Ovary (tissue), 9 donors: ENCODE data around the gene DNMT3A. TPM values are rescaled to one million over a fixed set of nuclear protein-coding genes. Genes with fewer than 3 reads are reported as not detected.
A peak's percentile ranks its signal among the peaks of the same experiment; 100 is the strongest.

ENCODE experiments used
- DNase-seq, 5 donors: peaks; one replicate each; pipeline ENCODE4 v3.0.0-alpha.2; 2019 to 2020
- H3K27ac ChIP-seq, 2 donors: fragments of 200-600 bp; one replicate each; pipeline versions ENCODE4 v1.5.1 to v1.8.0; 2019 to 2022
- H3K27me3 ChIP-seq: fragments of 200-600 bp; one replicate; pipeline ENCODE4 v1.8.0; 2022
- H3K36me3 ChIP-seq: fragments of 200-600 bp; sonication (generic); one replicate; pipeline ENCODE4 v1.5.1; 2019
- H3K4me1 ChIP-seq: one replicate; pipeline ENCODE4 v1.8.1; 2013; ENCODE audit warnings: mild to moderate bottlenecking, moderate library complexity; ENCODE audit not compliant: insufficient read depth
- H3K4me3 ChIP-seq: fragments of 200-600 bp; sonication (generic); one replicate; pipeline ENCODE4 v1.5.1; 2017
- H3K9me3 ChIP-seq, 2 donors: fragments of 200-600 bp in 1 of 2; sonication (generic) in 1 of 2; one replicate each; pipeline versions ENCODE4 v1.5.1 to v1.8.1; 2013 to 2019; ENCODE audit warnings: mild to moderate bottlenecking in 1 of 2, moderate library complexity in 1 of 2
- CTCF ChIP-seq, 3 donors: fragments of 450-650 bp in 2 of 3; fragments of 200-600 bp in 1 of 3; IDR thresholded peaks; one replicate each; pipeline versions ENCODE4 v1.5.1 to v1.8.0; 2016 to 2022; ENCODE audit warnings: antibody characterized with exemption in 3 of 3, mild to moderate bottlenecking in 1 of 3
- EP300 ChIP-seq: sonication (generic); formaldehyde crosslinking; IDR thresholded peaks from one replicate; pipeline ENCODE4 v1.6.1; 2017; ENCODE audit warnings: antibody characterized with exemption
- POLR2A ChIP-seq: fragments of 450-650 bp; IDR thresholded peaks from one replicate; pipeline ENCODE4 v1.6.1; 2017; ENCODE audit warnings: antibody characterized with exemption, mild to moderate bottlenecking, moderate library complexity
- WGBS, 3 donors: extraction: QIAGEN DNeasy Blood & Tissue Kit in 1 of 3; methylation state at CpG; one replicate each; pipeline versions ENCODE4 v1.1.5 to v1.1.7; 2013 to 2017; 5-methylcytosine and 5-hydroxymethylcytosine counted together
- intact Hi-C, 4 donors: fragments of 100-400 bp; cut with DNase I; formaldehyde crosslinking; loops; one replicate each; pipeline versions ENCODE4 v1.11.0 to v1.15.1; 2022 to 2023
- polyA plus RNA-seq, 2 donors: library from polyadenylated mRNA; stranded (reverse); fragments of 200-250 nt in 1 of 2; fragments of 350-450 nt in 1 of 2; fragmentation: Illumina TruSeq in 1 of 2; extraction: RNeasy Lipid Tissue Mini Kit (QIAGEN cat#74804) in 1 of 2; gene quantifications; one replicate each; pipeline ENCODE4 v1.2.3, GENCODE V29; 2013 to 2014
- total RNA-seq, 7 donors: library from RNA; depleted of rRNA in 2 of 7; stranded (reverse); fragments of >200 nt in 2 of 7; fragmentation: NEBNext Ultra II Directional in 3 of 7; extraction: Animal tissue kit (Norgen Biotek cat#: 25700) in 3 of 7; gene quantifications; one replicate each; pipeline versions ENCODE4 v1.1.0 to v1.2.4, GENCODE V29; 2016 to 2023
- donor health status: DM: no; HTN: no; CAD: no; lungs with moderate emphysema.
- donor health status: DM: no; HTN: no; CAD: no.
- donor health status: Bipolar disorder and iron deficiency.
- donor health status: DM: yes; HTN: yes; CAD: no.
- donor health status: DM: no; HTN: no; CAD: no.
- donor health status: DM: yes; HTN: yes; CAD: no.

DNMT3A gene
- total and polyA plus RNA-seq, 9 donors: 11.3 to 72.7 (median 46.7) TPM

DNA sequence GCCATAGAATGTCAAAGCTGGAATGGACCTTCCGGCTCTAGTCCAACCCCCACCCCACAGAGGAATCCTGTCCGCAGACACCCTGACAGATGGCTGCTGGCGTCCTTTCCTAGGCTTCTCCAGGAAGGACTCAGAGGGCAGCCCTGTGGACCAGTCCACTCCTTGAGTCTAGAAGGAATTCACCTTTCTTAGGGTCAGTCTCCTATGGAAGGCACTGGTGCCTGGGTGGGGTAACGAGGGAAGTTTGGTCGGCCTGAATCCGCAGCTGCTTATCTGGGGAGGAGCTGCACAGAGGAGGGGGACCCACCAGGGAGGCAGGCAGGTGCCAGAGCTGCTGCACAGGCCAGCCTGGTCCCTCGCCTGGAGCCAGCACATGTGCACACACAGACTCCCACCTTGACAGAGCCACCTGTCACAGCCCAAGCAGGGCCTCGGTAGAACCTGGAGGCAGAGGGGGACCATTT is 2.5 kb downstream of the DNMT3A start:
- Histone ChIP-seq H3K4me3 (no peak overlapping the region), H3K9me3 (no peaks in the 10 kb centered on the region), H3K4me1 (peaks cover 14% of the 10 kb centered on the region), H3K27me3 (no peaks in the 10 kb centered on the region), H3K27ac (peak overlapping the region; percentile 74 to 81), H3K36me3 (no peaks in the 10 kb centered on the region)
- peak in 1 of 5 donors; percentile 30 for DNase-seq
- TF ChIP-seq EP300 (no peak), CTCF (IDR thresholded peaks at IDR 0.05) (no peak), POLR2A (no peak)
- intact Hi-C loops: loop anchor here in 1 of 4 donors (10.0 kb wide), 1 partner anchor 54 kb away; no protein-coding TSS in a partner anchor
- WGBS, 3 donors: 39 to 41% (median 39%) methylated on average over 8 of the region's 8 CpGs

DNA sequence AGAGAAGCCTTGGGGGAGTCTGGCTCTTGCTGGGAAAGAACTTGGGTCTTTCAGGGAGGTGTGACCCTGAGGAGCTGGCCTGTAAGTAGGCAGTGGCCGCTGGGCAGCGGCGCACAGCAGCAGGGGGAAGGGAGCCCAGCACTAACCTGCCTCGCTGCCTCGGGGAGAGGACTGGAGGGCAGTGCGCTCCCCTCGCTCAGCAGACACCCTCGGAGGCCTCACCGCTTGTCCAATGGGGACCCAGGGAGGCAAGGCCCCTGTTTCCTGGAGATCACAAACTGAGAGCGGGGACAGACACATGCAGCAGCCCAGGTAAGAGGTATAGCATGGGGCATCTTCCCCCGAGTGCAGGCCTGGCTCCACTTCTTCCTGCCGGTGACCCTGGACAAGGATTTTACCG is 3.3 kb downstream of the DNMT3A start:
- Histone ChIP-seq H3K27ac (no peak overlapping the region), H3K36me3 (no peaks in the 10 kb centered on the region), H3K9me3 (no peaks in the 10 kb centered on the region), H3K4me3 (no peak overlapping the region), H3K4me1 (peaks cover 14% of the 10 kb centered on the region), H3K27me3 (no peaks in the 10 kb centered on the region)
- peak in 1 of 5 donors; percentile 16 for DNase-seq
- WGBS, 3 donors: 75 to 82% (median 77%) methylated on average over 13 of the region's 13 CpGs
- TF ChIP-seq CTCF (IDR thresholded peaks at IDR 0.05) (no peak), EP300 (no peak), POLR2A (no peak)
- intact Hi-C loops: loop anchor here in 1 of 4 donors (10.0 kb wide), 1 partner anchor 54 kb away; no protein-coding TSS in a partner anchor

DNA sequence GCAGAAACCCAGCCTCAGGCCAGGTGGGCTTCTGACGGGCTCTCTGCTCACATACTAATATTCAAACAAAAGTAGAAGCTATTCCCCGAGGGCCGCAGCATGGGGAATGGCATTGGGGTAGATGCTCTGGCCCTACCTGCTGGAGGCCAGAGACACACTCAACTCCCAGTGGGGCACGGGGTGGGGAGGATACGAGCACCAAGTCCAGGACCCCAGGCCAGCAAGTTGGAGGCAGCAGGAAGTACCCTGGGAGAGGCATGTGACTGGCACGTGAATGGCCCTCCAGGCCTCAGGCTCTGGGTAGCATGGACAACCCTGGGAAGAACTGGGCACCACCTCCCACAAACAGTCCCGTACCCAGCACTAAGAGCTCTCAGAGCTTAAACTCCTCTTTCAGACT is 3.8 kb downstream of the DNMT3A start:
- intact Hi-C loops: loop anchor here in 1 of 4 donors (10.0 kb wide), 1 partner anchor 53 kb away; no protein-coding TSS in a partner anchor
- Histone ChIP-seq H3K27me3 (no peaks in the 10 kb centered on the region), H3K36me3 (no peaks in the 10 kb centered on the region), H3K4me1 (peaks cover 14% of the 10 kb centered on the region), H3K27ac (no peak overlapping the region), H3K9me3 (no peaks in the 10 kb centered on the region), H3K4me3 (no peak overlapping the region)
- 80 to 86% (median 86%) methylated on average over 7 of the region's 7 CpGs for WGBS, 3 donors
- peak in 1 of 5 donors; percentile 14 for DNase-seq
- TF ChIP-seq POLR2A (no peak), CTCF (IDR thresholded peaks at IDR 0.05) (no peak), EP300 (no peak)

DNA sequence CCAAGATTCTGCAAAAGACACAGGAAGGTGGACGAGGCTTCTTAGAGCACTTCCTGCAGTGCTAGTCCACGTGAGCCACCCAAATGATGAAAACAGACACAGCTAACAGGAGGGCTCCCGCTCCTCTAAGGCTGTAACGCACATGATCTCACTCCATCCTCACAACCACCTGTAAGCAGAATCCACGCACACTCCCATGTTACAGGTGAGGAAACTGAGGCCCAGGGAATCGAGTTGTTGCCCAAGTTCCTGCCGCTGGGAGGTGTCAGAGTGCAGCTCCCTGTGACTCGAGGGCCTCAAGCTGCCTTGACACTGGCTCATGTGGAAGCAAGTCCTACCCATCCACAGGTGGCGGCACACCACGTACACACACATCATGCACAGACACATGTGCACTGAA is 4.4 kb downstream of the DNMT3A start:
- H3K27me3 ChIP-seq: no peaks in the 10 kb centered on the region
- H3K9me3 ChIP-seq: no peaks in the 10 kb centered on the region
- H3K4me3 ChIP-seq: no peak overlapping the region
- intact Hi-C loops: loop anchor here in 1 of 4 donors (10.0 kb wide), 1 partner anchor 52 kb away; no protein-coding TSS in a partner anchor
- WGBS, 3 donors: 79 to 83% (median 81%) methylated on average over 10 of the region's 10 CpGs
- H3K27ac ChIP-seq: no peak overlapping the region
- peaks cover 14% of the 10 kb centered on the region for H3K4me1 ChIP-seq
- DNase-seq: peak in 1 of 5 donors; percentile 20
- H3K36me3 ChIP-seq: no peaks in the 10 kb centered on the region
- TF ChIP-seq POLR2A (no peak), EP300 (no peak), CTCF (IDR thresholded peaks at IDR 0.05) (no peak)
